Measurements from ENCODE around the gene CCDC183. TPM values are rescaled to one million over a fixed set of nuclear protein-coding genes. Genes with fewer than 3 reads are reported as not detected.
"Not testable (repeated sequence)": the region's sequence is repeated elsewhere in the genome, so short reads cannot be mapped to it uniquely, and the experiment has no call there.

CCDC183 gene
- total RNA-seq, 4 donors from 2014 or later, result 1.4 to 3.4 (median 2.0) TPM; not detected in 1

GRCh38 chr9:136802321-136802720, 6.2 kb downstream of the CCDC183 start:
- Histone ChIP-seq H3K36me3 (peaks cover 0 to 19% of the 10 kb centered on the region in 2 donors), H3K9me3 (no peaks in the 10 kb centered on the region), H3K4me3 (no peak overlapping the region), H3K27ac (no peak overlapping the region), H3K4me1 (peaks cover 0 to 44% (median 26%) of the 10 kb centered on the region in 3 donors), H3K27me3 (peaks cover 54% of the 10 kb centered on the region)
- TF ChIP-seq EP300 (IDR thresholded peaks at IDR 0.05) (no peak), POLR2AphosphoS5 (IDR thresholded peaks at IDR 0.05) (no peak), POLR2A (IDR thresholded peaks at IDR 0.05) (no peak), CTCF (IDR thresholded peaks at IDR 0.05) (no peak)
- WGBS, 2 donors (ENCODE audit: low coverage in 1 of 2), result 80% methylated on average over 2 of the region's 6 CpGs; no CpG with 5 or more reads in 1 of the 2 donors
- no peak for ATAC-seq

GRCh38 chr9:136803009-136803550, 6.9 kb downstream of the CCDC183 start:
- Histone ChIP-seq H3K36me3 (peaks cover 0 to 19% of the 10 kb centered on the region in 2 donors), H3K27me3 (peaks cover 46% of the 10 kb centered on the region), H3K4me1 (peaks cover 0 to 44% (median 27%) of the 10 kb centered on the region in 3 donors)
- not testable (repeated sequence) for ATAC-seq, H3K9me3 ChIP-seq, H3K27ac ChIP-seq, H3K4me3 ChIP-seq
- WGBS, 2 donors (ENCODE audit: low coverage in 1 of 2), result 80% methylated on average over 1 of the region's 9 CpGs; no CpG with 5 or more reads in 1 of the 2 donors

- Histone ChIP-seq H3K27ac (no peak overlapping the region), H3K36me3 (peaks cover 0 to 19% of the 10 kb centered on the region in 2 donors), H3K27me3 (peaks cover 39% of the 10 kb centered on the region), H3K4me3 (no peak overlapping the region), H3K9me3 (no peaks in the 10 kb centered on the region), H3K4me1 (peaks cover 0 to 48% (median 27%) of the 10 kb centered on the region in 3 donors)
- no peak for ATAC-seq
- TF ChIP-seq EP300 (IDR thresholded peaks at IDR 0.05) (no peak), POLR2AphosphoS5 (IDR thresholded peaks at IDR 0.05) (no peak), POLR2A (IDR thresholded peaks at IDR 0.05) (no peak), CTCF (IDR thresholded peaks at IDR 0.05) (no peak)
- WGBS, 2 donors (ENCODE audit: low coverage in 1 of 2), result 91 to 94% methylated on average over 12 to 15 of the region's 22 CpGs
These were observed 7.7 kb downstream of the CCDC183 start for GRCh38 chr9:136803551-136804508.

- 100% methylated on average over 4 of the region's 20 CpGs; no CpG with 5 or more reads in 1 of the 2 donors for WGBS, 2 donors (ENCODE audit: low coverage in 1 of 2)
- Histone ChIP-seq H3K27me3 (peaks cover 31% of the 10 kb centered on the region), H3K4me1 (peaks cover 0 to 48% (median 33%) of the 10 kb centered on the region in 3 donors), H3K4me3 (no peak overlapping the region), H3K27ac (no peak overlapping the region), H3K9me3 (no peaks in the 10 kb centered on the region), H3K36me3 (peaks cover 0 to 19% of the 10 kb centered on the region in 2 donors)
- no peak for ATAC-seq
- TF ChIP-seq POLR2A (IDR thresholded peaks at IDR 0.05) (no peak), POLR2AphosphoS5 (IDR thresholded peaks at IDR 0.05) (no peak), EP300 (IDR thresholded peaks at IDR 0.05) (no peak), CTCF (IDR thresholded peaks at IDR 0.05) (no peak)
These were observed 8.5 kb downstream of the CCDC183 start for GRCh38 chr9:136804509-136805206.

GRCh38 chr9:136805207-136805740, 9.1 kb downstream of the CCDC183 start:
- ATAC-seq, result no peak
- H3K36me3 ChIP-seq, result peaks cover 0 to 22% of the 10 kb centered on the region in 2 donors
- H3K9me3 ChIP-seq, result no peaks in the 10 kb centered on the region
- WGBS, 2 donors (ENCODE audit: low coverage in 1 of 2), result 73 to 80% methylated on average over 1 to 3 of the region's 12 CpGs
- H3K4me1 ChIP-seq, result peaks cover 0 to 48% (median 32%) of the 10 kb centered on the region in 3 donors
- H3K4me3 ChIP-seq, result no peak overlapping the region
- no peak overlapping the region for H3K27ac ChIP-seq
- no peak for TF ChIP-seq EP300 (IDR thresholded peaks at IDR 0.05)
- no peak for TF ChIP-seq POLR2A (IDR thresholded peaks at IDR 0.05)
- TF ChIP-seq POLR2AphosphoS5 (IDR thresholded peaks at IDR 0.05), result no peak
- no peak for TF ChIP-seq CTCF (IDR thresholded peaks at IDR 0.05)
- peaks cover 24% of the 10 kb centered on the region for H3K27me3 ChIP-seq

Measured in gastroesophageal sphincter (tissue), 4 donors.